SK-N-SH treated with all-trans-retinoic acid at 6 μM for 48 hours (cell line): ENCODE measurements around the gene ERO1B.

Experiments used
- ATAC-seq: fragments of 200-7000 bp; cut with Tn5 transposase; 3 replicates; pipeline ENCODE4 v1.9.1; 2020; ENCODE audit warnings: mild to moderate bottlenecking, moderate library complexity
- ARNTL ChIP-seq: fragments of 450-650 bp; formaldehyde crosslinking; IDR thresholded peaks from 2 replicates; pipeline ENCODE4 v1.5.0; 2020; ENCODE audit warnings: low read depth, mild to moderate bottlenecking, moderate library complexity, borderline replicate concordance
- CREB5 ChIP-seq: fragments of 250-450 bp; sonication (Bioruptor Pico); IDR thresholded peaks from 2 replicates; pipeline ENCODE4 v1.5.1; 2020; ENCODE audit warnings: low read depth, mild to moderate bottlenecking, moderate library complexity
- CSRNP3 ChIP-seq: fragments of 250-450 bp; sonication (Bioruptor Pico); IDR thresholded peaks from 2 replicates; pipeline ENCODE4 v1.5.1; 2021; ENCODE audit warnings: mild to moderate bottlenecking, moderate library complexity
- ISL1 ChIP-seq: fragments of 250-450 bp; sonication (Bioruptor Pico); IDR thresholded peaks from 2 replicates; pipeline ENCODE4 v2.1.2; 2022; ENCODE audit warnings: mild to moderate bottlenecking, moderate library complexity
- POU6F1 ChIP-seq: fragments of 250-450 bp; sonication (Bioruptor Pico); IDR thresholded peaks from 2 replicates; pipeline ENCODE4 v1.8.0; 2021; ENCODE audit warnings: low read depth, mild to moderate bottlenecking, moderate library complexity, borderline replicate concordance
- PPARA ChIP-seq: fragments of 250-450 bp; sonication (Bioruptor Pico); IDR thresholded peaks from 2 replicates; pipeline ENCODE4 v1.5.0; 2020; ENCODE audit warnings: mild to moderate bottlenecking, borderline replicate concordance
- RARB ChIP-seq: fragments of 250-450 bp; sonication (Bioruptor Pico); IDR thresholded peaks from 2 replicates; pipeline ENCODE4 v1.8.0; 2021; ENCODE audit warnings: mild to moderate bottlenecking, moderate library complexity
- SNAI2 ChIP-seq: fragments of 250-450 bp; sonication (Bioruptor Pico); IDR thresholded peaks from 2 replicates; pipeline ENCODE4 v1.5.0; 2020; ENCODE audit warnings: mild to moderate bottlenecking, moderate library complexity
- TCF4 ChIP-seq: fragments of 250-450 bp; sonication (Bioruptor Pico); IDR thresholded peaks from 2 replicates; pipeline ENCODE4 v1.8.0; 2021; ENCODE audit warnings: mild to moderate bottlenecking, moderate library complexity, borderline replicate concordance
- ZC3H10 ChIP-seq: fragments of 250-450 bp; sonication (Bioruptor Pico); IDR thresholded peaks from 2 replicates; pipeline ENCODE4 v1.5.1; 2021; ENCODE audit warnings: mild to moderate bottlenecking, moderate library complexity
- ZFP3 ChIP-seq: fragments of 250-450 bp; sonication (Bioruptor Pico); IDR thresholded peaks from 2 replicates; pipeline ENCODE4 v1.5.0; 2020; ENCODE audit warnings: mild to moderate bottlenecking, moderate library complexity
- ZFP30 ChIP-seq: fragments of 450-650 bp; formaldehyde crosslinking; IDR thresholded peaks from 2 replicates; pipeline ENCODE4 v1.5.0; 2022; ENCODE audit warnings: mild to moderate bottlenecking, moderate library complexity
- ZNF565 ChIP-seq: fragments of 450-650 bp; formaldehyde crosslinking; conservative IDR thresholded peaks from 2 replicates; pipeline ENCODE4 v1.5.0; 2020; ENCODE audit warnings: low read depth, mild to moderate bottlenecking, moderate library complexity
- ZNF8 ChIP-seq: fragments of 450-650 bp; formaldehyde crosslinking; IDR thresholded peaks from 2 replicates; pipeline ENCODE4 v1.5.0; 2020; ENCODE audit warnings: mild to moderate bottlenecking, moderate library complexity
- TF ChIP-seq, protein P1 (sequence below): fragments of 250-450 bp; sonication (Bioruptor Pico); IDR thresholded peaks from 2 replicates; pipeline ENCODE4 v1.5.0; 2020; ENCODE audit warnings: mild to moderate bottlenecking, moderate library complexity

ERO1B gene

GRCh38 chr1:236325567-236325966, 43.8 kb upstream of the ERO1B start:
- TF ChIP-seq PPARA (no peak), POU6F1 (CRISPR knock-in tag) (no peak), ZNF8 (CRISPR knock-in tag) (no peak), SNAI2 (CRISPR knock-in tag) (no peak), ZC3H10 (CRISPR knock-in tag) (no peak), CREB5 (CRISPR knock-in tag) (no peak), TCF4 (no peak), CSRNP3 (CRISPR knock-in tag) (no peak), ISL1 (CRISPR knock-in tag) (no peak)
- TF ChIP-seq, protein P1, sequence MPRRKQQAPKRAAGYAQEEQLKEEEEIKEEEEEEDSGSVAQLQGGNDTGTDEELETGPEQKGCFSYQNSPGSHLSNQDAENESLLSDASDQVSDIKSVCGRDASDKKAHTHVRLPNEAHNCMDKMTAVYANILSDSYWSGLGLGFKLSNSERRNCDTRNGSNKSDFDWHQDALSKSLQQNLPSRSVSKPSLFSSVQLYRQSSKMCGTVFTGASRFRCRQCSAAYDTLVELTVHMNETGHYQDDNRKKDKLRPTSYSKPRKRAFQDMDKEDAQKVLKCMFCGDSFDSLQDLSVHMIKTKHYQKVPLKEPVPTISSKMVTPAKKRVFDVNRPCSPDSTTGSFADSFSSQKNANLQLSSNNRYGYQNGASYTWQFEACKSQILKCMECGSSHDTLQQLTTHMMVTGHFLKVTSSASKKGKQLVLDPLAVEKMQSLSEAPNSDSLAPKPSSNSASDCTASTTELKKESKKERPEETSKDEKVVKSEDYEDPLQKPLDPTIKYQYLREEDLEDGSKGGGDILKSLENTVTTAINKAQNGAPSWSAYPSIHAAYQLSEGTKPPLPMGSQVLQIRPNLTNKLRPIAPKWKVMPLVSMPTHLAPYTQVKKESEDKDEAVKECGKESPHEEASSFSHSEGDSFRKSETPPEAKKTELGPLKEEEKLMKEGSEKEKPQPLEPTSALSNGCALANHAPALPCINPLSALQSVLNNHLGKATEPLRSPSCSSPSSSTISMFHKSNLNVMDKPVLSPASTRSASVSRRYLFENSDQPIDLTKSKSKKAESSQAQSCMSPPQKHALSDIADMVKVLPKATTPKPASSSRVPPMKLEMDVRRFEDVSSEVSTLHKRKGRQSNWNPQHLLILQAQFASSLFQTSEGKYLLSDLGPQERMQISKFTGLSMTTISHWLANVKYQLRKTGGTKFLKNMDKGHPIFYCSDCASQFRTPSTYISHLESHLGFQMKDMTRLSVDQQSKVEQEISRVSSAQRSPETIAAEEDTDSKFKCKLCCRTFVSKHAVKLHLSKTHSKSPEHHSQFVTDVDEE (CRISPR knock-in tag): no peak
- ATAC-seq: no peak

GRCh38 chr1:236323819-236324411, 42.2 kb upstream of the ERO1B start:
- no peak for ATAC-seq
- no peak for TF ChIP-seq RARB (CRISPR knock-in tag)
- TF ChIP-seq ISL1 (CRISPR knock-in tag): no peak
- no peak for TF ChIP-seq ZFP30
- no peak for TF ChIP-seq ZFP3
- TF ChIP-seq SNAI2 (CRISPR knock-in tag): no peak
- no peak for TF ChIP-seq ZNF565 (CRISPR knock-in tag)
- no peak for TF ChIP-seq ARNTL (CRISPR knock-in tag)
- TF ChIP-seq POU6F1 (CRISPR knock-in tag): no peak
- no peak for TF ChIP-seq PPARA
- TF ChIP-seq ZNF8 (CRISPR knock-in tag): no peak
- TF ChIP-seq, protein P1 (CRISPR knock-in tag): no peak
- TF ChIP-seq, all 23 proteins: peak for 0
